GM15510 (cell line): ENCODE results near the gene NFKB2.

ENCODE experiments used
- POLR2A ChIP-seq: IDR thresholded peaks from 3 replicates; pipeline ENCODE4 v1.6.1; 2011; ENCODE audit warnings: borderline replicate concordance; ENCODE audit not compliant: insufficient read length; ENCODE audit errors: extremely low read depth

The NFKB2 gene

DNA sequence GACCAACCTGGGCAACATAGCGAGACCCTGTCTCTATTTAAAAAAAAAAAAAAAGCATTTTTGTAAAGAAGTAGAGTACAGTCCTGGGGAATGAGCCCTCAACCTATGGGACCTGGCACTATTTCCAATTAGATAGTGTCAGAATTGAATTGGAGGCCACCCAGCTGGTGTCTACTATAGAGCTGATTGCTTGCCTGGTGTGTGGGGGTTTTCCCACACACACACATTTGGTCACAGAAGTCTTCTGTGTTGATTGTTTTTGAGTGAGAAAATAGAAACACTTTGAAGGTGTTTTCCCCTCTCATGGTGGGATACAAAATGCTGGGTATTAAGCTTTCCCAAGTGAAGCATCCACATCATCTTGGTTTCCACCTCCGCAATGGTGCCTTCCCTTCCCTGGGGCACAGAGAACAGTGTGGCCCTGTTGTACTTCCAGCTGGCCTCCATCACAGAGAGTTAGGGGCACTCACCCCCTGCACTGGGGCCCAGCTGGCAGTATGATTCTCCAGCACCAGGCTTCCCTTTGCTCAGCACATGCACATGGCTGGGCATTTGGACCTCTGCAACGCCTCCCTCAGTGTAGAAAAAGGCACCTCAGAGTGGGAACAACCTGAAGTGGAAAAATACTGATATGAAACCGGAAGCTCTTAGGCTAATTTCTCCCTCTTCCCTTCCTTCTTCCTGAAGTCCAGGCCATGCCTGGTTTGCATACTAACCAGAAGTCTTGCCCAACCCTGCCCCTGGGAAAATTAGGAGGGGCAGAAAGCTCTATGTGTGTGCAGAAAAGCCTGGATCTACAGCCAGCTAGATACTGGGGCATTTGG is 10.7 kb upstream of the NFKB2 start:
- no peak for TF ChIP-seq POLR2A

DNA sequence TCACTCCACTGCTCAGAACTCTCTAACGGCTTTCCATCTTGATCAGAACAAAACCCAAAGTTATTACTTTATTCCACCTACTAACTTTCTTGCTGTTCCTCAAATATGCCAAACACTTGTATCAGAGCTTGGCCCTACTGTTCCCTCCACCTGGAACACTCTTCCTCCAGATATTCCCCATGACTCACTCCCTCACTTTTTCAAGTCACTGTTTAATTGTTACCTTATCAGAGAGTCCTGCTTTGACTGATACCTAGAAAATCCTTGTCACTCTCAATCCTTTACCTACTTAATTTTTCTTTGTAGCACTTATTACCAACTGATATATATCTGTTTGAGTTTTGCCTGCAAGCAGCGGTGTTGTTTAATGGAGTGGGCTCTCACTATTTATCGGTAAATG is 5.6 kb upstream of the NFKB2 start:
- no peak for TF ChIP-seq POLR2A

DNA sequence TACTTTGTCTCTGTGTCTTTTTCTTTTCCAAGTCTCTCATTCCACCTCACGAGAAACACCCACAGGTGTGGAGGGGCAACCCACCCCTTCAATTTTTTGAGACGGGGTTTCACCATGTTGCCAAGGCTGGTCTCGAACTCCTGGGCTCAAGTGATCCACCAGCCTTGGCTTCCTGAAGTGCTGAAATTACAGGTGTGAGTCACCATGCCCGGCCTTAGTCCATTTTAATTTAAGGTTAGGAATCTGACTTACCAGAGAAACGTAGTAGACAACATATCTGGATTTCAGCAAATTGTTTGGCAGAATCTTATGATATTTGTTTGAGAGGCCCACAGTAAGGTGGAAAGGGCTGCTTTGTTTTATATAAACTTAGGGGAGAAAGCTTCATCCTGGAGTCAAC is 3.2 kb upstream of the NFKB2 start:
- TF ChIP-seq POLR2A: no peak

DNA sequence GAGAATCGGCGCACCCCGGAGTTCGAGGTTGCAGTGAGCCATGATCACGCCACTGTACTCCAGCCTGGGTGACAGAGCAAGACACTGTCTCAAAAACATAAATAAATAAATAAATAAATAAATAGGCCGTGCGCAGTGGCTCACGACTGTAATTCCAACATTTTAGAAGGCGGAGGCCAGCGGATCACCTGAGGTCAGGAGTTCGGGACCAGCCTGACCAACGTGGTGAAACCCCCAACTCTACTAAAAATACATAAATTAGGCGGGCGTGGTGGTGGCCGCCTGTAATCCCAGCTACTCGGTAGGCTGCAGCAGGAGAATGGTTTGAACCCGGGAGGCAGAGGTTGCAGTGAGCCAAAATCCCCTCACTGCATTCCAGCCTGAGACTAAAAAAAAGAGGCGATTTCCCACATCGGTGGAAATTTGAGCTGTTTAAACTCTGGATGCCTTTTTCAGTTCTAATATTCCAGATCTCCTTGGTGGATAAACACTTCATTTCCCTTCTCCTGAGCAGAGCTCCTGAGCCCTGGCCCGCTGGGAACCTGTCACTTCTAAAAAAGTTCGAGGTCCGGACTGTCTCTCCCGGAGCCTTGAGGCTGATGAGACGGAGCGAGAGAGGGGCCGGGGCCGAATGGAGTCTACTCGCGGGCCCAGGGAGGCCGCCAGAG is 2.0 kb upstream of the NFKB2 start:
- TF ChIP-seq POLR2A: no peak

DNA sequence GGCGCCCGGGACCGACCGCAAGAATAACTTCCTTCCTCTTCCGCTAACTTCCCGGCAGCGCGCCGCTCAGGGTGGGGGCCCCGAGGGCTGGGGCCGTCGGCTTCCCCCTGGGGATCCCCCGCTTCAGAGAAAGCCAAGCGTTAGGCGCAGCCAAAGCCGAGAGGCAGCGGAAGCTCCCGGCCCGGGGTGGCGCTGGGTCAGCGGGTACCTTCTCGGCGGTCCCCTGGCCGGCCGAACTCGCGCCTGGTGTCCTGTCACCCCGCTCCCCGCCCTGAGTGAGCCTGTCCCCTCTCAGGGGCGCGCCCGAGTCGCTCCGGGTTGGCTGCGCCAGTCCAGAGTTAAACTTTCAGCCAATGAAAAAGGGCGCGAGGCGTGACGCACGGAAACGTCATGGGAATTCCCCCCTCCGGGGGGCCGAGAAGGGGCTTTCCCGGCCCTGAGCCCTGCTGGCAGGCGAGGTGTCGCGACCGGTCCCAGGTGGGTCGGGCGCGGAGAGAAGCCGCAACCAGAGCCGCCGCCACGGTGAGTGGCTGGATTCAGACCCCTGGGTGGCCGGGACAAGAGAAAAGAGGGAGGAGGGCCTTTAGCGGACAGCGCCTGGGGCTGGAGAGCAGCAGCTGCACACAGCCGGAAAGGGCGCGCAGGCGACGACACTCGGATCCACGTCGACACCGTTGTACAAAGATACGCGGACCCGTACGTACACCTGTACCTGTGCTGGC is 1.3 kb upstream of the NFKB2 start:
- peak; percentile 83 for TF ChIP-seq POLR2A

GRCh38 chr10:102394801-102395399 is 605 bp upstream of the NFKB2 start:
- no peak for TF ChIP-seq POLR2A

DNA sequence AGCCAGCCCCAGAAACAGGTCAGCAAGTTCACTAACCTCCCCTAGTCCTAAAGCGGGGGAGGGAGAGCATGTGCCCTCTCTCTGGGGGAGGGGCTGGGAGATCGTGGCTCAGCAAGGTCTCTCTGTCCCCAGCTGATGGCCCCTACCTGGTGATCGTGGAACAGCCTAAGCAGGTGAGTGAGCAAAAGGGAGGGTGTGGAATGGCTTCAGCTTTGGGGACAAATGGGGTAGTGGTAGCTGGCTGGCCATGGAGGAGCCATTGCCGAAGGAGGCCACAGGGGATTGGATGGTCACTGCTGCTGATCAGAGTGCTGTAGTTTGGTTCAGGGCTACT is 779 bp downstream of the NFKB2 start:
- no peak for TF ChIP-seq POLR2A

DNA sequence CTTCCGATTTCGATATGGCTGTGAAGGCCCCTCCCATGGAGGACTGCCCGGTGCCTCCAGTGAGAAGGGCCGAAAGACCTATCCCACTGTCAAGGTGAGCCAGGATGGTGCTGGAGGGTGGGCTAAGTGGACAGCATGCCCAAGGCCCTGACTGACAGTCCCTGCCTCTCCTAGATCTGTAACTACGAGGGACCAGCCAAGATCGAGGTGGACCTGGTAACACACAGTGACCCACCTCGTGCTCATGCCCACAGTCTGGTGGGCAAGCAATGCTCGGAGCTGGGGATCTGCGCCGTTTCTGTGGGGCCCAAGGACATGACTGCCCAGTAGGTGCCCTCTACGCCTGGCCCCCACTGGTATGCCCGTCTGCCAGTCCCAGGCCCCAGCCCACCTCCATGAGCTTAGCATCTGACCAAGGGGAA is 1.2 kb downstream of the NFKB2 start:
- no peak for TF ChIP-seq POLR2A

- TF ChIP-seq POLR2A: no peak
Measured at GRCh38 chr10:102397222-102398171, 2.0 kb downstream of the NFKB2 start.

DNA sequence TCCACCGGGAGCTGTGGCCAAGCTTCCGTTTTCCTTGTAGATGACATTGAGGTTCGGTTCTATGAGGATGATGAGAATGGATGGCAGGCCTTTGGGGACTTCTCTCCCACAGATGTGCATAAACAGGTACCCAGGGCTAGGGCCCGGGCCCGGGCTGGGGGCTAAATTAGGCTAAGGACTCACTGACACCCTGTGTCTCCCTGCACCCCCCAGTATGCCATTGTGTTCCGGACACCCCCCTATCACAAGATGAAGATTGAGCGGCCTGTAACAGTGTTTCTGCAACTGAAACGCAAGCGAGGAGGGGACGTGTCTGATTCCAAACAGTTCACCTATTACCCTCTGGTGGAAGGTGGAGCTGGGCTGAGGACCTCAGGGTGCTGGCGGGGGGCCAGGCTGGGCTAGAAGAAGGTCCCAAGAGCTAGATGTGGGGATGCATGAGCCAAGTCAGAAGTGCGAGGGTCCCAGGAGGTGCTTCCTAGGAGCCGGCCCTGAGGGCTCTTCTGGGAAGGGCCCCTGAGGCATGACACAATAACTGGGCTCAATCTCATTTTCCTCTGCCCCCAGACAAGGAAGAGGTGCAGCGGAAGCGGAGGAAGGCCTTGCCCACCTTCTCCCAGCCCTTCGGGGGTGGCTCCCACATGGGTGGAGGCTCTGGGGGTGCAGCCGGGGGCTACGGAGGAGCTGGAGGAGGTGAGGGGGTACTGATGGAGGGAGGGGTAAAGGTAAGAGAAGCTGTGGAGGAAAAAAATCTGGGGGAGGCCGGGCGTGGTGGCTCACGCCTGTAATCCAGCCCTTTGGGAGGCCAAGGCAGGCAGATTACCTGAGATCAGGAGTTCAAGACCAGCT is 2.9 kb downstream of the NFKB2 start:
- TF ChIP-seq POLR2A: no peak

DNA sequence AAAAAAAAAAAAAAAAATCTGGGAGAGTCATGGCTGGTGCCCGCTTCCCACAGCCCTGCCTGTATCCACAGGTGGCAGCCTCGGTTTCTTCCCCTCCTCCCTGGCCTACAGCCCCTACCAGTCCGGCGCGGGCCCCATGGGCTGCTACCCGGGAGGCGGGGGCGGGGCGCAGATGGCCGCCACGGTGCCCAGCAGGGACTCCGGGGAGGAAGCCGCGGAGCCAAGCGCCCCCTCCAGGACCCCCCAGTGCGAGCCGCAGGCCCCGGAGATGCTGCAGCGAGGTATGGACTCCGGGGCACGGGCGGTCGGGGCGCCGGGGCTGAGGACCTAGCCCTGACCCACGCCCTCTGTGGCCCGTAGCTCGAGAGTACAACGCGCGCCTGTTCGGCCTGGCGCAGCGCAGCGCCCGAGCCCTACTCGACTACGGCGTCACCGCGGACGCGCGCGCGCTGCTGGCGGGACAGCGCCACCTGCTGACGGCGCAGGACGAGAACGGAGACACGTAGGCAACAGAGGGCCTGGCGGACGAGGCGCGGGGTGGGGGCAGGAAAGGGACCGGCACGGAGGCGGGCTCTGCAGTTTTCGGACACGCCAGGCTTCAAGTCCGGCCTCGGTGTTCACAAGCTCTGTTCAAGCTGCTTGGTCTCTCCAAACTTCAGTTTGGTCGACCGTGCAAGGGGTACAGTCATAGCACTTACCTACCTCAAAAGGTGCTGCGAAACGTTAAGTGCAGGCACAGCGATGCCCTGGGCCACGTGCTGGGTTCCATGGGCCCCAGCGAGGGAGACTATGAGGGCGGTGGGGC is 3.9 kb downstream of the NFKB2 start:
- peak; percentile 53 for TF ChIP-seq POLR2A

DNA sequence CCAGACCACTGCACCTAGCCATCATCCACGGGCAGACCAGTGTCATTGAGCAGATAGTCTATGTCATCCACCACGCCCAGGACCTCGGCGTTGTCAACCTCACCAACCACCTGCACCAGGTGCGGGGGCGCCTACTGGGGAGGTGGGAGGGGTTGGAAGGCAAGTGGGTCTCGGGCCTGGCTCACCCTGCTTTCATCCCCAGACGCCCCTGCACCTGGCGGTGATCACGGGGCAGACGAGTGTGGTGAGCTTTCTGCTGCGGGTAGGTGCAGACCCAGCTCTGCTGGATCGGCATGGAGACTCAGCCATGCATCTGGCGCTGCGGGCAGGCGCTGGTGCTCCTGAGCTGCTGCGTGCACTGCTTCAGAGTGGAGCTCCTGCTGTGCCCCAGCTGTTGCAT is 4.6 kb downstream of the NFKB2 start:
- peak; percentile 18 for TF ChIP-seq POLR2A

- TF ChIP-seq POLR2A: no peak
Measured at GRCh38 chr10:102400598-102401341, 5.3 kb downstream of the NFKB2 start.

GRCh38 chr10:102401342-102401654 is 5.8 kb downstream of the NFKB2 start:
- no peak for TF ChIP-seq POLR2A
